Endothelial cell of umbilical vein (primary cell): ENCODE data around the gene RTBDN. TPM values are rescaled to one million over a fixed set of nuclear protein-coding genes. Genes with fewer than 3 reads are reported as not detected.
A peak's percentile ranks its signal among the peaks of the same experiment; 100 is the strongest.

Experiments
- BruUV-seq: library from RNA; stranded (reverse); fragments of 400-500 nt; replicated peaks from 2 replicates; lab custom pipeline; 2021; lab: Mats Ljungman, UMichigan
- CTCF ChIA-PET: fragments of 300-600, 350-600 bp; sonication (Branson Sonifier 250); formaldehyde crosslinking; loops from one replicate; lab custom pipeline; 2021; ENCODE audit warnings: antibody characterized with exemption, inconsistent platforms; lab: Charles Lee
- POLR2A ChIA-PET: fragments of 300-600, 350-600 bp; sonication (Branson Sonifier 250); formaldehyde crosslinking; loops from one replicate; lab custom pipeline; 2021; ENCODE audit warnings: antibody characterized with exemption, inconsistent platforms; lab: Charles Lee
- DNase-seq: peaks from one replicate; pipeline ENCODE4 v3.0.0-alpha.2; 2011; ENCODE audit warnings: low read depth, low spot score
- FAIRE-seq: peaks from 2 replicates; lab custom pipeline; 2011; peaks lifted over from hg19 to GRCh38; lab: Jason Lieb, UNC
- H2AFZ ChIP-seq: 2 replicates; pipeline ENCODE4 v1.6.0; 2012; ENCODE audit warnings: low read depth, low read length, control low read depth, inconsistent platforms
- H3K27ac ChIP-seq: 2 replicates; pipeline ENCODE4 v1.5.1; 2011; ENCODE audit warnings: low read depth, mild to moderate bottlenecking, control low read depth, low read length, moderate library complexity; ENCODE audit not compliant: insufficient read depth
- H3K27me3 ChIP-seq, 2 experiments: 2 replicates each; pipeline versions ENCODE4 v1.6.0 to v1.6.1; 2011; ENCODE audit warnings: low read length in 2 of 2, mixed read lengths in 1 of 2; ENCODE audit not compliant: control insufficient read depth in 2 of 2, insufficient read depth in 2 of 2
- H3K36me3 ChIP-seq, 2 experiments: 2 replicates in 1 of 2; 3 replicates in 1 of 2; pipeline ENCODE4 v1.5.1; 2011; ENCODE audit warnings: low read length in 2 of 2, mild to moderate bottlenecking in 1 of 2, moderate library complexity in 1 of 2; ENCODE audit not compliant: control insufficient read depth in 2 of 2, insufficient read depth in 2 of 2; ENCODE audit errors: extremely low read depth in 1 of 2
- H3K4me1 ChIP-seq: 3 replicates; pipeline ENCODE4 v1.5.1; 2011; ENCODE audit warnings: mild to moderate bottlenecking, low read length; ENCODE audit not compliant: control insufficient read depth, insufficient read depth; ENCODE audit errors: extremely low read depth
- H3K4me2 ChIP-seq: 2 replicates; pipeline ENCODE4 v1.6.1; 2011; ENCODE audit warnings: low read length, control low read depth, mixed read lengths; ENCODE audit not compliant: insufficient read depth
- H3K4me3 ChIP-seq, 3 experiments: fragments of 200-600 bp in 1 of 3; sonication (generic), shearing (Covaris generic) in 1 of 3; replicated peaks in 1 of 3; 2 replicates each; pipeline ENCODE4 v1.5.1; 2011 to 2016; ENCODE audit warnings: control low read depth in 3 of 3, low read length in 3 of 3, mild to moderate bottlenecking in 2 of 3, inconsistent platforms in 1 of 3, low read depth in 1 of 3, moderate library complexity in 1 of 3; ENCODE audit not compliant: insufficient read depth in 1 of 3
- H3K79me2 ChIP-seq: 2 replicates; pipeline ENCODE4 v1.6.0; 2012; ENCODE audit warnings: low read length, inconsistent platforms; ENCODE audit not compliant: control insufficient read depth, insufficient read depth
- H3K9ac ChIP-seq: replicated peaks from 2 replicates; pipeline ENCODE3; 2011; ENCODE audit warnings: low read length, control low read depth; ENCODE audit not compliant: insufficient read depth; ENCODE audit errors: extremely low read depth
- H3K9me1 ChIP-seq: replicated peaks from 3 replicates; pipeline ENCODE4 v1.6.0; 2011; ENCODE audit warnings: mild to moderate bottlenecking, low read length; ENCODE audit not compliant: control insufficient read depth, insufficient read depth; ENCODE audit errors: extremely low read depth
- H3K9me3 ChIP-seq: replicated peaks from 2 replicates; pipeline ENCODE4 v1.5.1; 2012; ENCODE audit warnings: low read length, inconsistent platforms; ENCODE audit not compliant: control insufficient read depth, insufficient read depth
- H4K20me1 ChIP-seq: replicated peaks from 2 replicates; pipeline ENCODE3; 2011; ENCODE audit warnings: mild to moderate bottlenecking, low read length; ENCODE audit not compliant: control insufficient read depth, insufficient read depth; ENCODE audit errors: extremely low read depth
- EZH2 ChIP-seq: IDR thresholded peaks from 2 replicates; pipeline ENCODE4 v1.6.1; 2012; ENCODE audit warnings: borderline replicate concordance, low read depth, mild to moderate bottlenecking, moderate library complexity, low read length, inconsistent platforms; ENCODE audit not compliant: severe bottlenecking
- FOS ChIP-seq: IDR thresholded peaks from 2 replicates; pipeline ENCODE4 v1.6.1; 2011; ENCODE audit warnings: mild to moderate bottlenecking, low read length, moderate library complexity, borderline replicate concordance; ENCODE audit not compliant: insufficient read depth
- GATA2 ChIP-seq: IDR thresholded peaks from 2 replicates; pipeline ENCODE4 v1.7.0; 2011; ENCODE audit warnings: low read depth, mild to moderate bottlenecking, moderate library complexity, mixed read lengths, low read length; ENCODE audit not compliant: insufficient read length, insufficient read depth
- JUN ChIP-seq: IDR thresholded peaks from 2 replicates; pipeline ENCODE4 v1.6.1; 2011; ENCODE audit warnings: borderline replicate concordance, low read depth; ENCODE audit not compliant: insufficient read length, insufficient read depth
- MYC ChIP-seq: IDR thresholded peaks from one replicate; pipeline ENCODE4 v1.6.1; 2011; ENCODE audit warnings: mild to moderate bottlenecking, low read depth, low read length
- POLR2A ChIP-seq: IDR thresholded peaks from 2 replicates; pipeline ENCODE4 v1.6.1; 2012; ENCODE audit warnings: low read depth, mild to moderate bottlenecking, control low read depth, low read length
- POLR2AphosphoS5 ChIP-seq: IDR thresholded peaks from 2 replicates; pipeline ENCODE4 v1.6.1; 2012; ENCODE audit warnings: low read depth, mild to moderate bottlenecking, control low read depth, low read length, moderate library complexity; ENCODE audit not compliant: insufficient read depth
- dilution Hi-C: fragments of 300-500 bp; cut with MboI; formaldehyde crosslinking; loops from one replicate; pipeline ENCODE4 v1.15.0; 2019; ENCODE audit warnings: low sequenced_read_pairs; ENCODE audit not compliant: extremely low pct_ligation_motif_present
- intact Hi-C: fragments of 100-400 bp; cut with micrococcal nuclease; formaldehyde crosslinking; loops from one replicate; pipeline ENCODE4 v1.10.0; 2022
- polyA plus RNA-seq, 4 experiments: library from polyadenylated mRNA; depleted of rRNA in 3 of 4; stranded (reverse) in 3 of 4; unstranded in 1 of 4; fragments of >200 nt; gene quantifications; 2 replicates each; pipeline versions ENCODE4 v1.2.1 to v1.2.3, GENCODE V29; 2011 to 2012; ENCODE audit warnings: missing spikeins in 1 of 4
- total RNA-seq: library from RNA; stranded (reverse); gene quantifications from 2 replicates; pipeline ENCODE4 v1.2.3, GENCODE V29; 2021
- TF ChIP-seq, protein P1 (sequence below): IDR thresholded peaks from 2 replicates; pipeline ENCODE4 v1.6.1; 2011; ENCODE audit not compliant: insufficient read depth, insufficient read length
- TF ChIP-seq, protein P2 (sequence below), 2 donors: IDR thresholded peaks; 1 replicate in 1 of 2; 2 replicates in 1 of 2; pipeline ENCODE4 v1.5.1; 2011; ENCODE audit warnings: low read length in 2 of 2, mild to moderate bottlenecking in 2 of 2, moderate library complexity in 2 of 2, control low read depth in 1 of 2, inconsistent platforms in 1 of 2, low read depth in 1 of 2; ENCODE audit not compliant: insufficient read depth in 1 of 2; ENCODE audit errors: extremely low read depth in 1 of 2

The RTBDN gene
- total and polyA plus RNA-seq, 2 donors (not counting 3 experiments of a cell fraction or from before 2014, with no cell fraction given), result not detected

DNA sequence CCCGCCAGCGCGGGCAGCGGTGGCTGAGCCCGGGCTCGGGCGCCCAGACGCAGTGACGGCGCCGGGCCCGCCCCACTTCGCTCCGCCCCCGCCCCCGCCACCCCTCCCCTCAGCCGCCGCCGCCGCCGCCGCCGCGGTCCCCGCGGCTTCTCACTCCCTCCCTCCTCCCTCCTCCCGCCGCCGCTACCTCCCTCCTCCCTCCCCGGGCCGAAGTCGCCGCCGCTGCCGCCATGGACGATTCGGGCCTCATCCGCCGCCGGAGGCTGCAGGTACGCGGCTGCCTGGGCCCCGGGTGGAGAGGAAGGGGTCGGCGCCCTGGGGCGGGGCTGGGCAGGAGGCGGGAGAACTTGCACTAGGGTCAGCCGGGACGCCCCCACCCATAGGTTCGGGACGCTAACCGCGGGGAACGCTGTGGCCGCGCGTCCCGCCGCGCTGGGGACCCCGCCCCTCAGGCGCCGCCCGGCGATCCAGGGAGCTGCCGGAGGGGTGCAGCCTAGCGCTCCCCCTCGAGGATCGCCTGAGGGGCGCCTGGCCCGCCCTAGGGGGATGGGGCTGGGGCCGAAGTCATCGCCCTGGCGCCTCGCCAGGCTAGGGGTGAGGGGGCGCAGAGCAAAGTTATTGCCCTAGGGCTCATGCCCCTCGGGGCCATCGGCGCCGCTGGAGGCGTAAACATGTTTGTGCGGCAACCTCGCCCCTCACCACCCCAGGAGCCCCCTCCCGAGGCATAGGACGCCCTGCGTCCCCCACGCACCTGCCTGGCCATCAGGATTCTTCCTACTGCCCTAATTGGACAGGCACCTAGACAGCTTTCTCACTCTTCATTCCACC, 427 bp downstream of the RTBDN start:
- Histone ChIP-seq H3K27me3 (peaks cover 44 to 56% of the 10 kb centered on the region in 2 experiments), H3K79me2 (no peaks in the 10 kb centered on the region), H3K9ac (no peak overlapping the region), H3K9me1 (no peaks in the 10 kb centered on the region), H3K4me3 (peak overlapping the region in 1 of 3 experiments; percentile 22), H3K4me1 (no peaks in the 10 kb centered on the region), H3K4me2 (no peak overlapping the region), H3K36me3 (no peaks in the 10 kb centered on the region), H3K9me3 (no peaks in the 10 kb centered on the region), H2AFZ (no peak overlapping the region), H3K27ac (no peak overlapping the region), H4K20me1 (no peaks in the 10 kb centered on the region)
- DNase-seq (no peak), FAIRE-seq (no peak)
- POLR2A ChIA-PET, result no interaction called here
- CTCF ChIA-PET, result interaction anchor here (1.0 to 1.8 kb wide), 5 partner anchors 10 to 68 kb away, joined by 3 to 5 read pairs (median 4); no protein-coding TSS in a partner anchor
- intact Hi-C loops (no loop called here), dilution Hi-C loops (no loop called here)
- no TSS peak for BruUV-seq
- TF ChIP-seq GATA2, result no peak
- TF ChIP-seq POLR2AphosphoS5, result no peak
- no peak for TF ChIP-seq EZH2
- TF ChIP-seq, protein P1, sequence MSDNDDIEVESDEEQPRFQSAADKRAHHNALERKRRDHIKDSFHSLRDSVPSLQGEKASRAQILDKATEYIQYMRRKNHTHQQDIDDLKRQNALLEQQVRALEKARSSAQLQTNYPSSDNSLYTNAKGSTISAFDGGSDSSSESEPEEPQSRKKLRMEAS, result no peak
- TF ChIP-seq FOS, result no peak
- TF ChIP-seq MYC, result no peak
- no peak for TF ChIP-seq POLR2A
- TF ChIP-seq, protein P2, sequence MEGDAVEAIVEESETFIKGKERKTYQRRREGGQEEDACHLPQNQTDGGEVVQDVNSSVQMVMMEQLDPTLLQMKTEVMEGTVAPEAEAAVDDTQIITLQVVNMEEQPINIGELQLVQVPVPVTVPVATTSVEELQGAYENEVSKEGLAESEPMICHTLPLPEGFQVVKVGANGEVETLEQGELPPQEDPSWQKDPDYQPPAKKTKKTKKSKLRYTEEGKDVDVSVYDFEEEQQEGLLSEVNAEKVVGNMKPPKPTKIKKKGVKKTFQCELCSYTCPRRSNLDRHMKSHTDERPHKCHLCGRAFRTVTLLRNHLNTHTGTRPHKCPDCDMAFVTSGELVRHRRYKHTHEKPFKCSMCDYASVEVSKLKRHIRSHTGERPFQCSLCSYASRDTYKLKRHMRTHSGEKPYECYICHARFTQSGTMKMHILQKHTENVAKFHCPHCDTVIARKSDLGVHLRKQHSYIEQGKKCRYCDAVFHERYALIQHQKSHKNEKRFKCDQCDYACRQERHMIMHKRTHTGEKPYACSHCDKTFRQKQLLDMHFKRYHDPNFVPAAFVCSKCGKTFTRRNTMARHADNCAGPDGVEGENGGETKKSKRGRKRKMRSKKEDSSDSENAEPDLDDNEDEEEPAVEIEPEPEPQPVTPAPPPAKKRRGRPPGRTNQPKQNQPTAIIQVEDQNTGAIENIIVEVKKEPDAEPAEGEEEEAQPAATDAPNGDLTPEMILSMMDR (IDR thresholded peaks at IDR 0.05; ENCODE audit: extremely low read depth in 1 of 2, insufficient read depth in 1 of 2, low read depth in 1 of 2, low read length in 2 of 2), result no peak
- no peak for TF ChIP-seq JUN
